ENCODE measurements around the gene MED26. TPM values are rescaled to one million over a fixed set of nuclear protein-coding genes. Genes with fewer than 3 reads are reported as not detected.

The MED26 gene
- total and polyA plus RNA-seq, 2 of the 8 experiments (the other 6 are each of a cell fraction or from before 2014, with no cell fraction given) = 5.3 to 10.7 TPM

GRCh38 chr19:16612636-16613035, 15.4 kb downstream of the MED26 start (continued):
- no peak for TF ChIP-seq CHD7 (IDR thresholded peaks at IDR 0.05; ENCODE audit: insufficient replicate concordance, low read length)
- no peak for TF ChIP-seq SP2 (IDR thresholded peaks at IDR 0.05; ENCODE audit: low read length)
- TF ChIP-seq TBP (IDR thresholded peaks at IDR 0.05; ENCODE audit: low read depth, low read length) = no peak
- TF ChIP-seq PHF8 (conservative IDR thresholded peaks at IDR 0.05; ENCODE audit: low read depth, low read length) = no peak
- no peak for TF ChIP-seq TAF7 (optimal IDR thresholded peaks at IDR 0.05; ENCODE audit: borderline replicate concordance, low read depth, low read length)
- no peak for TF ChIP-seq CBX5 (IDR thresholded peaks at IDR 0.05; ENCODE audit: low read depth, low read length)
- no peak for TF ChIP-seq BCL11A (IDR thresholded peaks at IDR 0.05; ENCODE audit: low read depth in 2 of 2, low read length in 2 of 2)
- no peak for TF ChIP-seq CHD2 (IDR thresholded peaks at IDR 0.05; ENCODE audit: low read length)
- TF ChIP-seq ZNF274 (IDR thresholded peaks at IDR 0.05; ENCODE audit: borderline replicate concordance, extremely low read depth, low read length) = no peak
- TF ChIP-seq POLR2AphosphoS5 (IDR thresholded peaks at IDR 0.05; ENCODE audit: low read depth, low read length) = no peak
- no peak for TF ChIP-seq NRF1 (IDR thresholded peaks at IDR 0.05; ENCODE audit: low read depth, low read length)
- no peak for TF ChIP-seq CTBP2 (IDR thresholded peaks at IDR 0.05; ENCODE audit: borderline replicate concordance, insufficient read depth, insufficient read length, low read length)
- no peak for TF ChIP-seq BRCA1 (IDR thresholded peaks at IDR 0.05; ENCODE audit: low read depth, low read length)

All from H1 (cell line).